Stimulated activated CD4-positive, alpha-beta T cell treated with anti-CD3 and anti-CD28 coated beads, TNF-alpha, amount 100 ng/mL, for 1 hour (primary cell): ENCODE results near the gene FRK.
"Not testable (repeated sequence)": the region's sequence is repeated elsewhere in the genome, so short reads cannot be mapped to it uniquely, and the experiment has no call there.

Experiments
- DNase-seq, 3 donors: peaks; one replicate each; pipeline ENCODE4 v3.0.0-alpha.2; 2020; ENCODE audit warnings: low read depth in 3 of 3, low spot score in 1 of 3

The FRK gene

GRCh38 chr6:115947966-115948541 lies 112.6 kb downstream of the FRK start:
- no peak for DNase-seq

DNA sequence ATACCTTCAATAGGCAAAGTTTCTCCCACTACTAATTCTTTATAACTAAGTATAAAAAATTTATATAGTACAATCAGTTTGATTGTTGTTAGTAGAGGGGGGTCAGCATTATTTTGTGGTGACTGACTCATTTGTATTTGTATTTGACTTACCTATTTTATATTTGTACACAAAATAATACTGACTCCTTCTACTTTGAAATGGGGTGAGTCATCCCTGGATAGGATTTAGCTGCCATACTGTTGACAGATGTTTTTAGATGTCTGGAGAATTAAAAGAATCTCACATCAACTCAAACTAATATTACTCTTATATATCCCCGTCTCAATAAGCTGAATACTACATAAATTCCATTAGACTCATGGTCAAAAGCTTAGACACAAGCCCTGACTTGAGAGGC lies 114.9 kb downstream of the FRK start:
- DNase-seq: no peak

- DNase-seq: no peak
Observed at GRCh38 chr6:115945306-115945705, 115.4 kb downstream of the FRK start.

DNA sequence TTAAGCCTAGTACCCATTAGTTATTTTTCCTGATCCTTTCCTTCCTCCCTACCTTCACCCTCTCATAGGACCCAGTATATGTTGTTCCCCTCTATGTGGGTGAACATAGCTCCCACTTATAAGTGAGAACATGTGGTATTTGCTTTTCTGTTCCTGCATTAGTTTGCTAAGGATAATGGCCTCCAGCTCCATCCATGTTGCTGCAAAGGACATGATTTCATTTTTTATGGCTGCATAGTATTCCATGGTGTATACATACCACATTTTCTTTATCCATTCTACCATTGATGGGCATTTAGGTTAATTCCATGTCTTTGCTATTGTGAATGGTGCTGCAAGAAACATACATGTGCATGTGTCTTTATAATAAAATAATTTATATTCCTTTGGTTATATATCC lies 115.9 kb downstream of the FRK start:
- DNase-seq: not testable (repeated sequence)

DNA sequence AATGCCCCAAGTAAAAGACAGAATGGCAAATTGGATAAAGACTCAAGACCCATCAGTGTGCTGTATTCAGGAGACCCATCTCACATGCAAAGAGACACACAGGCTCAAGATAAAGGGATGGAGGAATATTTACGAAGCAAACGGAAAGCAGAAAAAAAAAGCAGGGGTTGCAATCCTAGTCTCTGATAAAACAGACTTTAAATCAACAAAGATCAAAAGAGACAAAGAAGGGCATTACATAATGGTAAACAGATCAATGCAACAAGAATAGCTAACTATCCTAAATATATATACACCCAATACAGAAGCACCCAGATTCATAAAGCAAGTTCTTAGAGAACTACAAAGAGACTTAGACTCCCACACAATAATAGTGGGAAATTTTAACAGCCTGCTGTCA lies 123.2 kb downstream of the FRK start:
- DNase-seq: not testable (repeated sequence)

GRCh38 chr6:115935361-115935760 lies 125.3 kb downstream of the FRK start:
- no peak for DNase-seq

GRCh38 chr6:115934829-115935228 lies 125.9 kb downstream of the FRK start:
- DNase-seq: no peak

GRCh38 chr6:115934145-115934544 lies 126.5 kb downstream of the FRK start:
- no peak for DNase-seq

DNA sequence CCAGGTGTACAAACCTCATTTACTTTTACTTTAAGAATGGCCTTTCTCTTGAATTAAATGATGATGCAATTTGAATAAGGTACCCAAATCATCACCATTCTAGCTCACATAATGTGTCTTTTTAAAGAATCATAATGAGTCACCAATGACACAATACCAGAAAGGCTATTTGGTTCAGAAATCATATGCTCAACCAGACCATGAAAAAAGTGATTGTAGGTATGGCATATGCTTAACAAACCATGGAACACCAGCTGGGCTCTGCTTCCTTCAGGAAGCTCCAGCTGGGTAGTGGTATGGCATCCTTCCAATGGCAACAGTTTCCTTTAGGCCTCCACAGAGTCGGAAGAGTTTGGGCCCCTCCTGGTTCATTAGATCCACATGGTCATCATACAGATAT lies 128.2 kb downstream of the FRK start:
- no peak for DNase-seq

GRCh38 chr6:115928000-115928399 lies 132.7 kb downstream of the FRK start:
- not testable (repeated sequence) for DNase-seq

DNA sequence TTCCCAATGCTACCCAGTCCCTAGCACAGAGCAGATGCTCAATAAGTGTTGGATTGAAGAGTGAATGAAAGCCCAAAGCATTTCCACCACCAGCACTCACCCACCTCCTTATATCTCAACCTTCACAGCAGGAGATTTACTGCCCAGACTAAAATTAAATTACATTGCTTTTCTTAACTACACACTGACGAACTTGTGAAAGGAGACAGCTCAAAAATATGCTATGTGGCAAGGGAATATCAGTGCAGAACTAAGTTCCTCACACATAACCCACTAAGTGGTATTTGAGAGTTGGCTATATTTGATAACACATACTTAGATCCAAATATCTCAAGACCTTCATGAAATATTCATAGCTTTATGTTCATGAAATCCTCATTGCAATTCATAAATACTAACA lies 137.7 kb downstream of the FRK start:
- no peak for DNase-seq

- DNase-seq: no peak
Observed at GRCh38 chr6:115914098-115914497, 146.6 kb downstream of the FRK start.

DNA sequence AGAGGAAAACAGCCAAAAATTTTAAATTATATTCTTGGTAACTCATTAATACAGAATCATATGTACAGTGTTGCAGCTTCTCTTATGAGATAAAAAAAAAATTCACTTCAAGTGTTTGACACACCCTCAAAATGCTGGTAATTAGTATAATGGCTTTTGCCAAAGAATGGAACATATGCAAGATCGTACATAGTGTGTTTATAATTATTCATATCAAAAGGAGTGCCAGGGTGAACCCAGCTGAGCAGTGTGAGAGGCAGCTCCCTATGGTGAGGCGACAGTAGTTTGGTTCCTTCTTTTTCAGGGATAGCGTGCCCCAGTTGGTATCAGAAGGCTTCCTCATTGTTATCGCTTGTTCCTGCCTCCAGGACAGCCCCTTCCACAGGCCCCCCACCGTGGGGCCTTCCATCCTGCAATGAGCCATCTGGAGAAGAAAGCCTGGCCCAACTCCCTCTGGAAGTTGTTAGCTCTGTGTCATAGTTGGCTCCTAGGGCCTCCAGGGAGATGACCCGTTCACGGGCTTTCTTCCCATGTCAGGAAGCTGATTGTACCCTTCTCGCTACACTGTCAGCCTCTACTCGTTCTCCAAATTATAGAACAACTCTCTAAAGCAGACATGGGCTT lies 150.7 kb downstream of the FRK start:
- DNase-seq: no peak

DNA sequence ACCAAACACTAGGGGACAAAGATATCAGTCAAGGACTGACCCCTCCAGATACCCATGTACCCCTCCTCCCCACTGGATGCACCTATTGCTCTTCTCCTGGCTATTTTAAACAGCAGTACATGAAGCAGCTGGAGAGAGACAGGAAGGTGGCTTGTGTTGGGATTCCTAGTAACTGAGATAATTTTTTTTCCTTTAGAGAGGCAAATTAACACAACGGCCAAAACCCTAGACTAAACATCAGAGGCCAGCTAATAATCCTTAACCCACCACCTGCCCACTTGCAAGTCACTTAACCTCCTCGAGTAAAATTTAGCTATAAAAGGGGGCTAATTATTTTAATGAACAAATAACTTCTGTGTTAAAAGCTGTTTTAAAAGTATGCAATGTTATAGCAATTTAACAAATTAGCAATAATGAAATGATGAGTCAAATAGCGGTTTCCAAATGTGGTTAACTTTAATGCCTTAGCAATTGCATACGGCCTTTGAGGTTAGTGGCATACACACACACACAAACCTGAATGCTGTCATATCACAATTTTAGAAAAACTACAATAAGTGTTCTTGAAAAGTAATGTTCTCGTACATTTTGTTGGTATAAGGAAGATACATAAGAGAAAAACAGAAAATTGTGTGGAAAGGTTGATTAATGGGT lies 151.7 kb downstream of the FRK start:
- no peak for DNase-seq

DNA sequence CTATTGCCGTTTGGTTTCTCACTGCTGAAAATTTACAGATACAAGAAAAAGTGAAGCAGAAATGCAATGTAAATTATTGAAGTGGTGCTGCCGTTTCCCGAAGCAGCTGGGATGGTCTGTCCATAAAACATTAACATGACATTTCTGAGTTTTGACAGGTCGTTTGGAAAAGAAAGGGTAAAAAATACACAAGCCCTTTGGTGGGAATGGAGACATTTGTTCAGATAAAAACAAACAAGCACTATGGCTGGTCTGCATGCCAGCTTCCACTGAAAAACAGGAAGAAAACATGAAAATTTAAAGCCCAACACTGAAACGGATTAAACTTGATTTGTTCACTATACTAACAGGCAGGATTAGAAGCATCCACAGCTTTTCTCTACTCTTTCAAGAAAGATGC lies 155.2 kb downstream of the FRK start:
- DNase-seq: no peak

- DNase-seq: no peak
Observed at GRCh38 chr6:115902436-115902835, 158.3 kb downstream of the FRK start.

DNA sequence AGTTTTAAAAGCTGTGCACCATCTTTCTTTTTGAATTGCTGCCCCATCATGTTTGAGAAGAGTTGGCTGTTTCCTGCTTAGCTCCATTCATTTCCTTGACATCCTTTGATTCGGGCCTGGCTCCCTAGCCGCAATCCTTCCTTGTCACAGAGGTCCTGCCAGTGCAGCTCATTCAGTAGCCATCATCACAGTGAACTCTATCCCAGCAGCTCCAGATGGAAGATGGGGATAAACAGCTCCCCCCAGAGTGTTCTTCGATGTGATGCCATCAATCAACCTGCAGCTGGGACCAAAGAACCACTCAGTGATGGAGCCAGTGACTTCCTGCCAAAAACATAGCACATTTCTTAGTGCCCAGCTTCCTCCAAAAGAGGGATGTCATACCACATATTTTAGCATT lies 158.8 kb downstream of the FRK start:
- no peak for DNase-seq

GRCh38 chr6:115899730-115900282 lies 160.9 kb downstream of the FRK start:
- no peak for DNase-seq

GRCh38 chr6:115898246-115898645 lies 162.4 kb downstream of the FRK start:
- DNase-seq: no peak

DNA sequence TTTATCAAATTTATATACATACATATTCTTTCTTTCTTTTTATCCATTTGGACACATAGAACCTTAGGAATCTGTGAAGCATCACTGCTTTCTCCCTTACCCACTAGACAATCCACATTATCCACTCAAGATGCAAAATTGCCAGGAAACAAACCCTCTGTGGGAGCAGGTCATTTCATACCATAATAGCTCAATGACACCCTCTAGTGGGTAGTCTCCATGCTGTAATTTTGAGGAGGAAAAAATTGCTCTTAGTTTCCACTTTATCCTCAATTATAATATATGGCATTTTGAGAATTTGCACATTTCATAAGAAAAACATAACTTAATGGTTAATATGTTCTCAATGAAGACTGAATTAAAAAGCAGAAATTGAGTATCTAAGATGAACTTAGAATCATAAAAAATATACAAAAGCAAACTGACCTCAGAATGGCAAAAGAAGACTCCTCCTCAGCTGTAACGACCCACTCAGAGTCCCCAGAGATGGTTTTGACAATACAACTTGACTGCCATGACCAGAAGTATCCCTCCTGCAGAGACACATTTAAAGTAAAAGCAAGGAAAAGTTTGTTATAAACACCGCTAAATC lies 164.1 kb downstream of the FRK start:
- no peak for DNase-seq

DNA sequence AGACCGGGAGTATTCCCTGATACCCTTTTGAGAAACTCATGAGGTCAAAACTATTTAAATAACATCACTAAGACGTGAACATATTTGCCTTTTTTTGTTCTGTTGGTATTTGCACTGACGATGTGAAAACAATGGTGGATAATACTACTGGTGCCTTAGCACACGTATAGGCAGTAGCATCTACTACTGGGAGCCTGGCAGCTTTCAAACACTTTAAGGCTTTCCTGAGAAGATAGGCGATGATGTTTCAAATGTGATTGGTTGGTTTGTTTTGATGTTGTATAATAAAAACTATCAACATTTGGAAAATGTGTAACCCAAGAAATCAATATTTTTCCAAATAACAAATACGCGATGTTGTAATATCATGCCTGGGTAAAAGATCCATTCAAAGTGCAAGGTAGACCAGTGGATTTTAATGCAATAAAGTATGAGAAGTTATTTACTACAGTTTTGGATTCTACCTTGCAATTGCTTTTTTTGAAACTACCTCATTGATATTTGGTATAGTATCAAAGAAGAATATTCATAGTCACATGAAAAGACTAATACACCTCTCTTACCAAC lies 166.2 kb downstream of the FRK start:
- DNase-seq: no peak

GRCh38 chr6:115891750-115892149 lies 168.9 kb downstream of the FRK start:
- no peak for DNase-seq
